Aorta (tissue), 5 donors: Measurements from ENCODE around the gene AQP10. TPM values are rescaled to one million over a fixed set of nuclear protein-coding genes. Genes with fewer than 3 reads are reported as not detected.
"Not testable (repeated sequence)": the region's sequence is repeated elsewhere in the genome, so short reads cannot be mapped to it uniquely, and the experiment has no call there.

Experiments
- ATAC-seq: fragments of 200-7000 bp; cut with Tn5 transposase; one replicate; pipeline ENCODE4 v1.9.1; 2022; ENCODE audit warnings: moderate library complexity; ENCODE audit not compliant: low FRiP score
- DNase-seq, 2 donors: peaks; one replicate each; pipeline ENCODE4 v3.0.0-alpha.2; 2020
- H3K27ac ChIP-seq, 2 donors: one replicate each; pipeline ENCODE4 v1.5.1; 2013; ENCODE audit warnings: low read length in 2 of 2, mild to moderate bottlenecking in 2 of 2, moderate library complexity in 2 of 2, control low read depth in 1 of 2, inconsistent platforms in 1 of 2, low read depth in 1 of 2
- H3K27me3 ChIP-seq, 2 donors: one replicate each; pipeline ENCODE4 v1.6.1; 2013; ENCODE audit warnings: control low read depth in 1 of 2, low read length in 1 of 2, mild to moderate bottlenecking in 1 of 2, moderate library complexity in 1 of 2; ENCODE audit not compliant: insufficient read depth in 2 of 2, control insufficient read depth in 1 of 2
- H3K36me3 ChIP-seq, 2 donors: one replicate each; pipeline ENCODE4 v1.6.1; 2013; ENCODE audit warnings: control low read depth in 1 of 2, low read length in 1 of 2, mild to moderate bottlenecking in 1 of 2; ENCODE audit not compliant: insufficient read depth in 2 of 2, control insufficient read depth in 1 of 2
- H3K4me1 ChIP-seq, 2 donors: one replicate each; pipeline ENCODE4 v1.6.1; 2013; ENCODE audit warnings: low read length in 2 of 2, control low read depth in 1 of 2, mild to moderate bottlenecking in 1 of 2, moderate library complexity in 1 of 2; ENCODE audit not compliant: insufficient read depth in 2 of 2, control insufficient read depth in 1 of 2
- H3K4me3 ChIP-seq, 2 donors: one replicate each; pipeline ENCODE4 v1.5.1; 2013; ENCODE audit warnings: low read length in 2 of 2, control low read depth in 1 of 2, mild to moderate bottlenecking in 1 of 2
- H3K9me3 ChIP-seq: one replicate; pipeline ENCODE4 v1.6.1; 2013; ENCODE audit warnings: mild to moderate bottlenecking, low read length; ENCODE audit not compliant: control insufficient read depth
- WGBS, 2 donors: extraction: QIAGEN DNeasy Blood & Tissue Kit; methylation state at CpG; one replicate each; pipeline ENCODE4 v1.1.7; 2013; 5-methylcytosine and 5-hydroxymethylcytosine counted together
- intact Hi-C, 2 donors: fragments of 100-400 bp; cut with DNase I; formaldehyde crosslinking; loops; one replicate each; pipeline versions ENCODE4 v1.14.2 to v1.15.0; 2022
- polyA plus RNA-seq, 2 donors: library from polyadenylated mRNA; stranded (reverse); fragments of 200-250 nt; gene quantifications; one replicate each; pipeline ENCODE4 v1.2.3, GENCODE V29; 2013
- total RNA-seq, 2 donors: library from RNA; stranded (reverse); fragmentation: NEBNext Ultra II Directional; extraction: Animal tissue kit (Norgen Biotek cat#: 25700); gene quantifications; one replicate each; pipeline ENCODE4 v1.2.1, GENCODE V29; 2021
- donor health status: healthy with polysubstance abuse.
- donor health status: Bipolar disorder and iron deficiency.
- donor health status: DM: no; HTN: no; CAD: no.
- donor health status: DM: no; HTN: no; CAD: no.
- donor health status: DM: yes; HTN: yes; CAD: no.

Gene AQP10
- total and polyA plus RNA-seq, 4 donors = 0.08 to 10.3 (median 0.26) TPM; not detected in 1

DNA sequence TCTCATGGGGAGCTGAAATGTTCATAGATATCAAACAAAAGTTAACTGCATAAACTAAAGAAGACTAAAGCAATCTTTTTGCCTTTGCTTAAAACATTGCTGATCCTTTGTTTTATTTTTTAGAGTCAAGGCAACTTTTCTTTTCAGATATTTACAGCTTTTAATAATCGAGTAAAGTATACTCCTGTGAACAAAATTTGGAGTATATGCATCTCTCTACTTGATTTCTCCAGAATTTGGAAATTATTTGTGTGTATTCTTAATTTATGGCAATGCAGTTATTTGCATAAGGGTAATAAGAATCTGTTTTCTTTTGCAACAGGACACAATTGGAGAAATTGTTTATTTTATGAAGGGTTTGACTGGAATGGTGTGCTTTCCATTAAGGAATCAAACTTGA lies 4.2 kb upstream of the AQP10 start:
- intact Hi-C loops = no loop called here
- ATAC-seq (no peak), DNase-seq (no peak)
- Histone ChIP-seq H3K9me3 (no peaks in the 10 kb centered on the region), H3K4me1 (no peaks in the 10 kb centered on the region), H3K4me3 (no peak overlapping the region), H3K36me3 (no peaks in the 10 kb centered on the region), H3K27me3 (no peaks in the 10 kb centered on the region), H3K27ac (no peak overlapping the region)
- 85 to 93% methylated on average over 1 of the region's 1 CpG for WGBS, 2 donors

DNA sequence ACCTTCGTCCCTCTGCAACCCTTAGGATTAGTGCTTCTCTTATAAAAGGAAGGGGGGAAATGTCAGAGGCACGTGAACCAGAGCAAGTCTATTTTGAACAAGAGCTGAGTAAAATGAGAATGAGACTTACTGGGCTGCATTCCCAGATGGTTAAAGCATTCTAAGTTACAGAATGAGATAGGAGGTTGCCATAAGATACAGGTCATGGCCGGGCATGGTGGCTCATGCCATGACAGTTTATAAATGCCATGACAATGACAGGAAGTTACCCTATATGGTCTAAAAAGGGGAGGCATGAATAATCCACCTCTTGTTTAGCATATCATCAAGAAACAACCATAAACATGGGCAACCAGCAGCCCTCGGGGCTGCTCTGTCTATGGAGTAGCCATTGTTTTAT lies 2.5 kb upstream of the AQP10 start:
- no peak overlapping the region for H3K4me3 ChIP-seq
- DNase-seq = no peak
- H3K4me1 ChIP-seq = no peaks in the 10 kb centered on the region
- no peaks in the 10 kb centered on the region for H3K27me3 ChIP-seq
- intact Hi-C loops = no loop called here
- ATAC-seq = no peak
- no peaks in the 10 kb centered on the region for H3K9me3 ChIP-seq
- H3K27ac ChIP-seq = no peak overlapping the region
- WGBS, 2 donors = 31 to 33% methylated on average over 4 of the region's 4 CpGs
- H3K36me3 ChIP-seq = no peaks in the 10 kb centered on the region

DNA sequence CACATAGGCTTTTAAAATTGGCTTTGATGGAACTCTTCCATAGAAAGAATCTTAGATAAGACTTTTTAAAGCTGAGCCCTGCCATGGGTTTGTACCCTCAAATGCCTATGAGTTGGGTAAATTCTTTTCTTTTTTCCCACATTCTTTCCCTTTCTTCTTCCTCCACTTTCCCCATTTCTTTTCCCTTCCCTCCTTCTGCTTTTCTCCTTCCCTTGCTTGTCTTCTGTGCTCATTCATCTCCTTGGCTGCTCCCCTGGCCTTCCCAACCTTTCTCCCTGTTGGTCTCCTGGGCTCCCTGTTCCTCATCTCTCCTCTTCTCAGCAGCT lies 679 bp downstream of the AQP10 start:
- H3K4me3 ChIP-seq, ATAC-seq, H3K27ac ChIP-seq, H3K4me1 ChIP-seq, H3K36me3 ChIP-seq, H3K27me3 ChIP-seq, DNase-seq, H3K9me3 ChIP-seq: not testable (repeated sequence)
- intact Hi-C loops = loop anchor here in 1 of 2 donors (5.0 kb wide), 1 partner anchor 44 kb away; no protein-coding TSS in a partner anchor

DNA sequence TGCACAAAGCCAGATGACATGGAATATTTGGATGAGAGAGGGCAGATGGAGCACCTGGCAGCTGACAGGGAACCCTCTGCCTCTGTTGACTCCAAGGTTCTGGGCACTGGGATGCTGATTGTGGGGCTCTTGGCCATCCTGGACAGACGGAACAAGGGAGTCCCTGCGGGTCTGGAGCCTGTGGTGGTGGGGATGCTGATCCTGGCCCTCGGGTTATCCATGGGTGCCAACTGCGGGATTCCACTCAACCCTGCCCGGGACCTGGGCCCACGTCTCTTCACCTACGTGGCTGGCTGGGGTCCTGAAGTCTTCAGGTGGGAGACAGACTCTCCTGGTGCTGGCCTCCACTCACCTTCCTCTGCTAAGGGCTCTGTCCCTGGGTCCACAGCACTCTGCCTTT lies 2.6 kb downstream of the AQP10 start:
- WGBS, 2 donors = 87 to 90% methylated on average over 7 of the region's 7 CpGs
- Histone ChIP-seq H3K4me1 (peaks cover 0 to 7% of the 10 kb centered on the region in 2 donors), H3K27me3 (no peaks in the 10 kb centered on the region), H3K27ac (no peak overlapping the region), H3K4me3 (no peak overlapping the region), H3K36me3 (no peaks in the 10 kb centered on the region), H3K9me3 (no peaks in the 10 kb centered on the region)
- DNase-seq = peak in 1 of 2 donors; percentile 69
- no peak for ATAC-seq
- intact Hi-C loops = loop anchor here in 1 of 2 donors (5.0 kb wide), 1 partner anchor 46 kb away; no protein-coding TSS in a partner anchor

DNA sequence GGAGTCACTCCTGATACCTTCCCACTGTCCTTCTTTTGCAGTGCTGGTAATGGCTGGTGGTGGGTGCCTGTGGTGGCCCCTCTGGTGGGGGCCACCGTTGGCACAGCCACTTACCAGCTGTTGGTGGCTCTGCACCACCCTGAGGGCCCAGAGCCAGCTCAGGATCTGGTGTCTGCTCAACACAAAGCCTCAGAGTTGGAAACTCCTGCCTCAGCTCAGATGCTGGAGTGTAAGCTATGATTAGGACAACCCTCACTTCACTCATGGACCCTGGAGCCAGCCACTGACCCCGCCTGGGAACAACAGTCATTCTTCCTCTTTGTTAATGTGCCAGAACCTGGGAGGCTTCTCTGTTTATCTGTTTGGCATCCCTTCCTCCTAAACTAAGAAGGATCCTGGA lies 3.3 kb downstream of the AQP10 start:
- 50 to 55% methylated on average over 2 of the region's 2 CpGs for WGBS, 2 donors
- DNase-seq (no peak), ATAC-seq (no peak)
- H3K9me3 ChIP-seq = no peaks in the 10 kb centered on the region
- peaks cover 0 to 7% of the 10 kb centered on the region in 2 donors for H3K4me1 ChIP-seq
- intact Hi-C loops = loop anchor here in 1 of 2 donors (2.0 to 5.0 kb wide), 2 partner anchors 47 to 141 kb away; no protein-coding TSS in a partner anchor
- no peak overlapping the region for H3K4me3 ChIP-seq
- no peak overlapping the region for H3K27ac ChIP-seq
- no peaks in the 10 kb centered on the region for H3K36me3 ChIP-seq
- H3K27me3 ChIP-seq = no peaks in the 10 kb centered on the region

DNA sequence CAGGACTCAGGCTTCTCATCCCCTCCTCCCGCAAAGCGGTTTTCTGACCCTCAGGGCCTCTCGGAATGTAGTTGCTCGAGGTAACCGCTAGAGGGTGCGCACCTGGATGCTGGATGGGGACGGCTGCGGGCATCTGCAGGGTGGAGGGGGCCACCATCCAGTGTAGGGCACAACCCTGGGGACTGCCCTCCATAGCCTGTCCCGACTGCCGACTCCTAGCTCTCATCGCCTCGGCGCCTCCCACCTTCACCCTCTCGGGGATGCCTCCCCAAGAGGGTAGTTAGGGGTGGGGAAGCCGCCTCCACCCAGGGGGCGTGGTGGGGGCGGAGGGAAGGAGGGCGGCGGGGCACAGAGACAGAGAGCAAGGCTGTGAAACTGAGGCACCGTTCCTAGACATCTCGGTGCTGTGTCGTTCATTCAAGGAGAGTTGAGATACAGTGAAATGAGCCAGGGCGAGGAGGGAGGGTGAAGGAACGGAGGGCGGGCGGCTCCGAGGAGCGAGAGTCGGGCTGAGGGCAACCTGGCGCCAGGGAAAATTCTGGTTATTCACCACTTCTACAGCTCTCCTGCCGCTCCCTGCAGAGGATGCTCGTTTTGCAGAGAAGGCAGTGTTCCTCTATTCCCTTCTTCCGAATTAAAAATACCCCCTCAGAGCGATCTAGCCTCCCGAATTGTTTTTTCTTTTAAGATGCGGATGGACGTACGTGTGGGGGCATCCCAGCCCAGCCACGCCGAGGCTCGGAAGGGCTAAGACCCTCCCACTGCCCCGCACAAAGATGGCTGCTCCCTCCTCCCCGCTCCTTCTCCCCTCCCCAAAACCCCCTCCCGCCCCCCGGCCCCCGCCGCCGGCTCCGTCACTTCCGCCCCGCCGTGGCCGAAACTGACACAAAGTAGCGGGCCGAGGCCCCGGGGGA lies 4.0 kb downstream of the AQP10 start, which contains the start of gene ATP8B2:
Gene ATP8B2, plus strand, starts transcription at position 857 of the 914 bp plus-strand sequence. CDS start 2,617 bp downstream, outside the sequence.
- Histone ChIP-seq H3K36me3 (no peaks in the 10 kb centered on the region), H3K27ac (peak within 1 kb of the TSS; percentile 81 to 95), H3K9me3 (no peaks in the 10 kb centered on the region), H3K4me1 (peaks cover 0 to 7% of the 10 kb centered on the region in 2 donors), H3K27me3 (no peaks in the 10 kb centered on the region), H3K4me3 (peak within 1 kb of the TSS; percentile 90 to 91)
- WGBS, 2 donors = 1 to 2% methylated on average over 51 to 56 of the region's 56 CpGs
- peak; percentile 82 for ATAC-seq
- DNase-seq = peak; percentile 84 to 93
- intact Hi-C loops = loop anchor here in 1 of 2 donors (2.0 to 5.0 kb wide), 3 partner anchors 48 to 142 kb away; partner anchors contain the start of gene IL6R

DNA sequence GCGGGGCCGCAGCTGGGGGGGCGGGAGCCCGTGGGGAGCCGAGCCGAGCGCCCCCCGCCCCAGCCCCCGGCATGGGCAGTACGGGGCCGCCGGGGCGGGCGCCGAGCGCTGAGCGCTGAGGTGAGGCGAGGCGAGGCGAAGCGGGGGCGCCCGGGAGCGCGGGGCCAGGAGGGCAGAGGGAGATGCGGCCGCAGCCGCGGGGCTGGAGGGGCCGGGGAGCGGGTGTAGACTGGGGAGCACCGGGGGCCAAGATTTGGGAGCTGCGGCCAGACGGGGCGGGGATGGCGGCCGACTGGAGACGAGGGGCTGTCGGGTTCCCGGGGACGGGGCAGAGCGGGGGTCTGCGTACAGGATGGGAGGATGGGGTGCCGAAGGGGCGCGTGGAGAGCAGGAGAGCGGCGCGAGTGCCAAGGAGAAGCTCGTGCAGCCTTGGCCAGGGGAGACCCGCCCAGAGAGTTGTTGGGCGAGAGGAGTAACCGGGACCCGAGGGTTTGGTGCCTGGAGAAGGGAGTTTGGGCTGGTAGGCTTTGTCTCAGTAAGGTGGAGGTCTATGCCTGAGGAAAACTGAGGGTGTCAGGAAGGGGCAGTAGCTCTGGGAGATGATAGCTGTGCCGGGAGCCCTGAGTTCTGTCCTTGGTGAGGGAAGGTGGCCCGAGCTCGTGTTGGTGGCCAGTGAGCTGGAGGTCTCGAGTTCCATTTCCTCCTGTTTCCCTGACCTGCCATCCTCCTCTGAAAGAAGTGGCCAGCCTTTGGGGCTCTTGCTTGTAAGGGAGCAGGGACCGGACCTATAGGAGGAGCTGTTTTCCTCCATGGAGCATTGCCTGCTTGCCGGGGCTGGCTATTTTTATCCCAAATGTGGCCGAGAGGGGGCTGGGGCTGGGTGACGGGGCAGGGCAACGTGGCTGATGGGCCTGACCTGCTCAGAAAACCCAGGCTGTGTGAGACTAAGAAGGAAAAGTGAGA lies 5.0 kb downstream of the AQP10 start:
- intact Hi-C loops = loop anchor here in 1 of 2 donors (2.0 to 5.0 kb wide), 2 partner anchors 81 to 143 kb away; partner anchors contain the start of gene IL6R

More for the DNA sequence above, 5.0 kb downstream of the AQP10 start:
- 1% methylated on average over 51 to 63 of the region's 63 CpGs for WGBS, 2 donors
- Histone ChIP-seq H3K36me3 (peaks cover 0 to 2% of the 10 kb centered on the region in 2 donors), H3K9me3 (no peaks in the 10 kb centered on the region), H3K4me1 (peaks cover 0 to 7% of the 10 kb centered on the region in 2 donors), H3K27me3 (no peaks in the 10 kb centered on the region), H3K4me3 (peak overlapping the region; percentile 90 to 91), H3K27ac (peak overlapping the region; percentile 81 to 95)
- peak; percentile 84 to 93 for DNase-seq
- ATAC-seq = peak; percentile 79
